GM18868 (cell line): Measurements from ENCODE around the gene NEO1.
"Not testable (repeated sequence)": the region's sequence is repeated elsewhere in the genome, so short reads cannot be mapped to it uniquely, and the experiment has no call there.

ENCODE experiments used
- ATAC-seq: cut with Tn5 transposase; IDR thresholded peaks from one replicate; pipeline ENCODE4 v1.9.1; 2021; ENCODE audit warnings: mild to moderate bottlenecking, moderate library complexity; ENCODE audit not compliant: unreplicated experiment

The NEO1 gene

GRCh38 chr15:73295630-73296286 lies 243.5 kb downstream of the NEO1 start:
- no peak for ATAC-seq

DNA sequence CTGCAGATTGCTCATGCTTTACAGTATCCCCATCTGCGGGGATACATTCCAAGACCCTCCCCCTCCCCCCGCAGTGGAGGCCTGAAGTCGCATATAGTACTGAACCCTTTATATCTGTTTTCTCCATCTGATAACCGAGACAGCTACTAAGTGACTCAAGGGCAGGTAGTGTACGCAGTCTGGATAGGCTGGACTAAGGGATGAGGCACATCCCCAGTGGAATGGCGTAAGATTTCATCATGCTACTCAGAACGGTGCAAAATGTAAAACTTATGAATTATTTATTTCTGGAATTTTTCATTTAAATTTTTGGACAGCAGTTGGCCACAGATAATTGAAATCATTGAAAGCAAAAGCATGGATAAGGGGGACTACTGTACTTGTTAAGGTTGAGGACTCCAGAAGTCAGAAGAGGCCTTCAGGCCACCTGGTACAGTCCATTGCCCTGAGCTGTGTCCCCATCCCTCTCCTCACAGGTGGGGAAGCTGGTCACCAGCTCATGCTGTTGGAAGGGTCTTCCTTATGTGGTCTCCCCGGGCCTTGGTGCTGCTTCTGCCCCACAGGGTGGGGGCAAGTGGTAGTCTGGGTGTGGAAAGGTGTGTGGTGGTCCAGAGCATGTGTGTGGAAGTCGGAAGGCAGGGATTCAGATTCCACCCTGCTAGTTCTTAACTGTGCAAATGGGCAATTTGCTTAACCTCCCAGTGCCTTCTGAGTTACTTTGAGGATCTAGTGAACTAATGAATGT lies 244.5 kb downstream of the NEO1 start:
- no peak for ATAC-seq

- no peak for ATAC-seq
Measured at GRCh38 chr15:73298522-73299245, 246.4 kb downstream of the NEO1 start.

GRCh38 chr15:73300286-73300685 lies 248.0 kb downstream of the NEO1 start:
- ATAC-seq = not testable (repeated sequence)

DNA sequence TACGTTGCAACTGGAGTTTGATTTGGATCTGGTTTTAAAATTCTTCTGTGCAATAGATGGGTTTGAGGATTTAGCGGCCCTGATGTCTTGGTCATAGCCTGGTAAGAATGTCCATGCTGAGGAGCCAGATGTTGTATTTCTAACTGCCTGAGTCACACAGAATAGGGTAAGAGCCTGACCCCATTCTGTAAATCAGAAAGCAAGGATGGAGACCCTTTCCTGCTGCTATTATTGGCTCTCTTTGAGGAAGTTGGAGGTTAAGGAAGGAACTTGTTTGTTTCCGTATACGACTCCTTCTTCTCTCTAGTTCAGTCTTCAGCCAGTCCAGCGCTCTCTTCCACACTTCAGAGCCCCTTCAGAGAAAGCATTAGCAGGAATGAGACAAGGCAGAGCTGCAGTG lies 251.4 kb downstream of the NEO1 start:
- no peak for ATAC-seq

DNA sequence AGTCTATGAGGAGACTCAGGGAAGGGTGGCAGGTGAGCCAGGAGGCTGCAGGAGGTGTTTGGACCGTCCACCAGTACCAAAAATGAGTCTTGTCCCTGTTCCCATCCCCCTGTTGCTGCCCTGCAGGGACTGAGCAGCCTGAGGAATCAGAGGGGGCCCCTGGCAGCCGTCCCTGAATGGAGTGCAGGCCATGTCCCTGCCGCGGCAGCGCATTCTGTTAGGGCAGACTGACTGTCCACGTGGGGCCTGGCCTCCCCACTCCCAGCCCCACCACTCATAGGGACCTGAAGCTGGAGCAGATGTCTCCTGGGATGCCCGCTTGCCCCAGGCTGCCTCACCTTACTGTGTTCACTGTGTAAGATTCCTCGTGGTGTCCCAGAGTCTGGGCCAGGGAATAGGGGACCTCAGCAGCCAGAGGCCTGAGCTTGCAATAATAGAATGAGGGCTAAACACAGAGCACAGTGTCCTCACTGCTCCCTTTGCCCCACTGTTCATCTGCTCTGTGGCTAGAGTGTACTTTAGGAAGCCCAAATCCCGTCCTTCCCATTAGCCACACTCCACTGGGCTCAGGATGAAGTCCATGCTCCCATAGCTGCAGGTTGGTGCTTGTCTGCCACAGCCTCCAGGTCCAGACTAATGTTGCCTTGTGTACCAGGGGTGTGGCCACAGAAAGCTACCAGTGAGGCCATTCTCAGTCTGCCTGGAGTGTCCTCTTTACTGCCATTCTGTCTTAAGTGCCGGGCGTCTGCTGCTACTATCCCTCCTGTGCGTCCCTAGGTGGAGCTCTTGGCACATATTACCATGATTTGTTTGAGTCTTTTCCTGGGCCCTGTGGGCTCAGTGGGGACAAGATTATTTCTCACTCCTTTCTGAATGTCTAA lies 253.3 kb downstream of the NEO1 start:
- ATAC-seq = no peak

DNA sequence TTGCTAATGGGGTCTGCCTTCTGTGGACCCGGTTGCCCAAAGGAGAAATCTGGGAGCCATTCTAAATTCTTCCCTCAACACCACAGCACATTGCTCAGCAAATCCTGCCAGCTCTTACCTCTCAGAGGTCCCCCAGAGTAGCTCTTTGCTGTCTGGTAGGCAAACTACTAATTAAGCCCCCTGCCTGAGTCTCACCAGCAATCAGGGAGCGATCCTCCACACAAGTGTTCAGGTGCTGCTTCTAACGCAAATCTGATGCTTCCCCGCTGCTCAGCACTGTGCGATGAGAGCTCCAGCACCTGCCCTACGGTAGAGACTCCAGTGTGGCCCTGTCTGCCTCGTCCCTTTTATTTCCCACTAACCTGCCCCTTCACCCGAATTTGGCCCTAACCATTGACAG lies 256.0 kb downstream of the NEO1 start:
- ATAC-seq = no peak

DNA sequence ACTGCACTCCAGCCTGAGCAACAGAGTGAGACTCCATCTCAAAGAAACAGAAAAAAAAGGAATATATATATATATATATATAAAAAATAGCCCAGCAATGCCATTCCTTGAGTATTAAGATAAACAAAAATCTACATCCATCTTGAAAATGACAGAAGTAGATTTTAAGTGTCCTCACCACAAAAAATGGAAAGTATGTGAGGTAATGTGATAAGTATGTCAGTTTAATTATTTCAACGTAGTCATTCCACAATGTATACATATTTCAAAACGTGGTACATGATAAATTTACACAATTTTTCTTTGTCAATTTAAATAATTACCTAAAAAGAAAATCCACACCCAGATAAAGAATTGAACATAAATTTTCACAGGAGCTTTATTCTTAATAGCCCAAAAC lies 261.6 kb downstream of the NEO1 start:
- ATAC-seq = no peak

GRCh38 chr15:73317651-73318462 lies 265.6 kb downstream of the NEO1 start:
- no peak for ATAC-seq

GRCh38 chr15:73318463-73319351 lies 266.4 kb downstream of the NEO1 start:
- no peak for ATAC-seq

GRCh38 chr15:73319460-73320245 lies 267.4 kb downstream of the NEO1 start:
- no peak for ATAC-seq

DNA sequence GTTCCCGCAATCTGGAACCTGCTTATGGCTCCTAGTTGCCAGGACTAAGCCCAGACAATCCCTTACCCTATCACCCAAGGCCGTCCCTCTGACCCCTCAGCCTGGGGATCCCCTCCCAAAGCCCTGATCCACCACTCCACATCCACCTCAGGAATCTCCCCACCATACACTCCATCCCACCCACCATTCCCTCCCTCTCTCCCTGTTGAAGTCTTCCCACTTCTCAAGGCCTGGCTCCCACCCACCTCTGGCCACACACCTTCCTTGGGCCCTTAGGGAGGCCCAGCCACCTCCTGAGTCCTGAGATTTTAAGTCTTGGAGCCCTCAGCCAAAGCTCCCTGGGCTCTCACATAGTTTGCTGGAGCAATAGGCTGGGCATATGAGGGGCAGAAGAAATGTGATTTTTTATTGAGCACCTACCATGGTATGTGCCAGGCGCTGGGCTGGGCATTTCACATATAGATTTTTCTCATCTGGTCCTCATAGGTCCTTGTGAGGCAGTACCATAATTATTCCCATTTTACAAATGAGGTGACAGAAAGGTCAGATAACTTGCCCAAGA lies 268.4 kb downstream of the NEO1 start:
- ATAC-seq = no peak

DNA sequence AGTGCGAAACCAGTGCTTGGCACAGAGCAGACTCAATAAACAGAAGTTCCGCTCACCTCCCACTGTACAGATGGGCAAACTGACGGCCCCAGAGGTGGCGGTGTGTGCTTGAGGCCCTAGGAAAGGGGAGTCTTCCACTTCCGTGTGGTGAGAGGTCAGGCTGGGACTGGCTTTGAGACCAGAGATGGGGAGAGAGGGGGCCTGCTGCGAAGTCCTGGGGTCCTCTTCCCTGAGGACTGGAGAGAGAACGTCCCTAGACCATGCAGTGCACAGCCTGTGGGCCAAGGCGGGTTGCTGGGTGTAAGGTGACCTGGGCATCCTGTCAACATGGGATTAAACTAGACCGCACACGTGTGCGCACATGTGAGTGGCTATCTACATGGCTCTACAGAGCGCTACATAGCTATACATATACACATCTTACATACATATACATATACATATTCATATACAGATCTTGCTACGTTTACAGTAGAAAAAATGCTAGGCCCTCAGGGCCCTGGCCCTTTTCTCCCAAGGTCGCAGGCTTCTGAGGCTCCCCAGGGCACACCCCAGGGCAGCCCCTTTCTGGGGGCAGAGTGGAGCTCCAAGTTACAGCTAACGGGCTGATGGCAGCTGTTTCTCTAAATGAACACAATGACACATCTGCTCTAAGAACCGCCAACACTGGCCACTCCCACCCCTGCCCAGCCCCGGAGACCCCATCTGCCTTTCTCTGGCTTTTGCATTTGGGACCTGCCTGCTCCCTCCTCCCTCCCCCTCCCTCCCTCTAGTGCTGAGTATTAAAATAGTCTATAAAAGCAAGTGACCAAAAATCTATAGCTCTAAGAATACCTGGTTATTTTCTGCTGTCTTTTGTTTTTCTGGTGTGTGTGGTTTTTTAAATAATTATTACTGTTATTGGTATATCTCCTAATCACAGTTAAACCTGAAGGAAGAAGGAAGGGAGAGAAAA lies 269.5 kb downstream of the NEO1 start:
- ATAC-seq = no peak

- ATAC-seq = no peak
Measured at GRCh38 chr15:73322665-73323373, 270.6 kb downstream of the NEO1 start.

DNA sequence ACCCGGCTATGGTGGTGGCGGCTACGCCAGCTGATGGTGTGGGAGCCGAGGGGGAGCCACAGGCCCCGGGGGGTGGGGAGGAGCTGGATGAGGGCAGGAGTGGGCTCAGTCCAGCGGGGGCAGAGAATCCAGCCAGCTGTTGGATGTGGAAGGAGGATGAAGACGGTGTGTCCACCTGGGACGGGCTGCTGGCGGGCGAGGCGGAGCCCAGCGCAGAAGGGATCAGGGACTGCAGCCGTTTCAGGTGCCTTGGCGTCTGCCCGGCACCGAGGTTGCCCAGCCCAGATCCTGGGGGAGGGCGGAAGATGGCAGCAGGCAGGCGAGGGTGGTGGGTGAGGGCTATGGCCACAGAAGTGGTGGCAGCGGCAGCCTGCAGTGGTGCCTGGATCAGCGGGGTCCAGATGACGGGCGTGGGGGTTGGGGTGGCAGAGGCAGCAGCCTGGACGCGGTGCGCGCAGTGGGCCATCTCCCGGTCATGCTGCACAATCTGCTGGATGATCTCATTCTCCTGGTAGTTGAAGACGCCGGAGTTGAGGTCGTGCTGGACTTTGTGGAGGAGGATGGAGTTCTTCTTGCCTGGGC lies 271.2 kb downstream of the NEO1 start:
- ATAC-seq = no peak

GRCh38 chr15:73323956-73324355 lies 271.7 kb downstream of the NEO1 start:
- no peak for ATAC-seq
